GM12891 (cell line): ENCODE results near the gene ATP5PF.

Source experiments
- POLR2A ChIP-seq: IDR thresholded peaks from 2 replicates; pipeline ENCODE4 v1.6.1; 2011; ENCODE audit warnings: low read depth, low read length, control low read depth
- POLR2AphosphoS5 ChIP-seq: IDR thresholded peaks from 2 replicates; pipeline ENCODE4 v1.6.1; 2011; ENCODE audit warnings: low read depth, low read length, control low read depth
- SPI1 ChIP-seq: IDR thresholded peaks from 2 replicates; pipeline ENCODE4 v1.6.1; 2011; ENCODE audit warnings: low read depth, low read length, control low read depth
- TAF1 ChIP-seq: IDR thresholded peaks from 2 replicates; pipeline ENCODE4 v1.6.1; 2011; ENCODE audit warnings: low read depth, low read length, control low read depth

- no peak for TF ChIP-seq POLR2AphosphoS5
- no peak for TF ChIP-seq POLR2A
- TF ChIP-seq TAF1 = no peak
- no peak for TF ChIP-seq SPI1
These were observed 21.7 kb upstream of the ATP5PF start for GRCh38 chr21:25756190-25756932.
